ENCODE results near the gene SPACA7. TPM values are rescaled to one million over a fixed set of nuclear protein-coding genes. Genes with fewer than 3 reads are reported as not detected.
"Not testable (repeated sequence)": the region's sequence is repeated elsewhere in the genome, so short reads cannot be mapped to it uniquely, and the experiment has no call there.

SPACA7 gene
- polyA plus RNA-seq, 5 donors, result not detected

GRCh38 chr13:112424098-112424497 lies 47.9 kb downstream of the SPACA7 start:
- no peak for DNase-seq

- DNase-seq, result no peak
Observed at GRCh38 chr13:112428704-112429103, 52.5 kb downstream of the SPACA7 start.

GRCh38 chr13:112431734-112432133 lies 55.6 kb downstream of the SPACA7 start:
- DNase-seq, result no peak

GRCh38 chr13:112432734-112433133 lies 56.6 kb downstream of the SPACA7 start:
- DNase-seq, result not testable (repeated sequence)

- not testable (repeated sequence) for DNase-seq
Observed at GRCh38 chr13:112433517-112433916, 57.4 kb downstream of the SPACA7 start.

- DNase-seq, result no peak
Observed at GRCh38 chr13:112434032-112434431, 57.9 kb downstream of the SPACA7 start.

- DNase-seq, result no peak
Observed at GRCh38 chr13:112434937-112435523, 58.9 kb downstream of the SPACA7 start.

- DNase-seq, result no peak
Observed at GRCh38 chr13:112435973-112436372, 59.8 kb downstream of the SPACA7 start.

- DNase-seq, result no peak
Observed at GRCh38 chr13:112438094-112438493, 61.9 kb downstream of the SPACA7 start.

GRCh38 chr13:112438515-112438914 lies 62.4 kb downstream of the SPACA7 start:
- DNase-seq, result no peak

- no peak for DNase-seq
Observed at GRCh38 chr13:112441226-112441625, 65.1 kb downstream of the SPACA7 start.

GRCh38 chr13:112441779-112442310 lies 65.7 kb downstream of the SPACA7 start:
- no peak for DNase-seq

- no peak for DNase-seq
Observed at GRCh38 chr13:112442483-112443090, 66.4 kb downstream of the SPACA7 start.

- DNase-seq, result no peak
Observed at GRCh38 chr13:112443191-112443994, 67.2 kb downstream of the SPACA7 start.

- DNase-seq, result peak; percentile 32 to 63
Observed at GRCh38 chr13:112443995-112444311, 67.8 kb downstream of the SPACA7 start.

GRCh38 chr13:112444416-112445399 lies 68.6 kb downstream of the SPACA7 start:
- DNase-seq, result no peak

GRCh38 chr13:112445411-112446271 lies 69.5 kb downstream of the SPACA7 start:
- no peak for DNase-seq

GRCh38 chr13:112446347-112446861 lies 70.2 kb downstream of the SPACA7 start:
- DNase-seq, result no peak

GRCh38 chr13:112446867-112447266 lies 70.7 kb downstream of the SPACA7 start:
- no peak for DNase-seq

- no peak for DNase-seq
Observed at GRCh38 chr13:112447306-112447705, 71.2 kb downstream of the SPACA7 start.
